Measurements from ENCODE around the gene C2CD2.
A peak's percentile ranks its signal among the peaks of the same experiment; 100 is the strongest.
"Not testable (repeated sequence)": the region's sequence is repeated elsewhere in the genome, so short reads cannot be mapped to it uniquely, and the experiment has no call there.

C2CD2 gene

GRCh38 chr21:41960386-41960785 lies 6.6 kb upstream of the C2CD2 start:
- no peak for TF ChIP-seq CTCF (IDR thresholded peaks at IDR 0.05)
- Mint-ChIP-seq H3K4me3 (no peak overlapping the region), H3K36me3 (ENCODE audit: low read depth) (no peaks in the 10 kb centered on the region), H3K9me3 (no peaks in the 10 kb centered on the region), H3K27ac (peak overlapping the region; percentile 30), H3K27me3 (ENCODE audit: low read depth, poor library complexity) (peaks cover 25% of the 10 kb centered on the region), H3K4me1 (peaks cover 65% of the 10 kb centered on the region)
- DNase-seq, result no peak

- H3K36me3 Mint-ChIP-seq (ENCODE audit: low read depth); H3K4me3 Mint-ChIP-seq; H3K27ac Mint-ChIP-seq; DNase-seq; H3K9me3 Mint-ChIP-seq: not testable (repeated sequence)
- Mint-ChIP-seq H3K4me1 (peaks cover 65% of the 10 kb centered on the region), H3K27me3 (ENCODE audit: low read depth, poor library complexity) (peaks cover 21% of the 10 kb centered on the region)
Measured at GRCh38 chr21:41959697-41960096, 5.9 kb upstream of the C2CD2 start.

- no peak for TF ChIP-seq CTCF (IDR thresholded peaks at IDR 0.05)
Measured at GRCh38 chr21:41958886-41959563, 5.2 kb upstream of the C2CD2 start.

GRCh38 chr21:41957991-41958766 lies 4.4 kb upstream of the C2CD2 start:
- peaks cover 62% of the 10 kb centered on the region for H3K4me1 Mint-ChIP-seq

More at GRCh38 chr21:41958886-41959563, 5.2 kb upstream of the C2CD2 start:
- DNase-seq, result no peak
- Mint-ChIP-seq H3K27me3 (ENCODE audit: low read depth, poor library complexity) (peaks cover 20% of the 10 kb centered on the region), H3K36me3 (ENCODE audit: low read depth) (no peaks in the 10 kb centered on the region), H3K4me1 (peaks cover 64% of the 10 kb centered on the region), H3K4me3 (no peak overlapping the region), H3K9me3 (no peaks in the 10 kb centered on the region), H3K27ac (no peak overlapping the region)

GRCh38 chr21:41956926-41957729 lies 3.3 kb upstream of the C2CD2 start:
- H3K36me3 Mint-ChIP-seq (ENCODE audit: low read depth), result no peaks in the 10 kb centered on the region
- no peaks in the 10 kb centered on the region for H3K9me3 Mint-ChIP-seq
- no peak overlapping the region for H3K4me3 Mint-ChIP-seq
- DNase-seq, result no peak
- no peak overlapping the region for H3K27ac Mint-ChIP-seq
- peaks cover 66% of the 10 kb centered on the region for H3K4me1 Mint-ChIP-seq
- peaks cover 20% of the 10 kb centered on the region for H3K27me3 Mint-ChIP-seq (ENCODE audit: low read depth, poor library complexity)
- TF ChIP-seq CTCF (IDR thresholded peaks at IDR 0.05), result no peak

More at GRCh38 chr21:41957991-41958766, 4.4 kb upstream of the C2CD2 start:
- no peak for TF ChIP-seq CTCF (IDR thresholded peaks at IDR 0.05)
- DNase-seq, result no peak
- Mint-ChIP-seq H3K27me3 (ENCODE audit: low read depth, poor library complexity) (peaks cover 20% of the 10 kb centered on the region), H3K27ac (no peak overlapping the region), H3K9me3 (no peaks in the 10 kb centered on the region), H3K4me3 (no peak overlapping the region), H3K36me3 (ENCODE audit: low read depth) (no peaks in the 10 kb centered on the region)

- H3K9me3 Mint-ChIP-seq, result no peaks in the 10 kb centered on the region
- DNase-seq, result no peak
- H3K36me3 Mint-ChIP-seq (ENCODE audit: low read depth), result no peaks in the 10 kb centered on the region
- H3K27me3 Mint-ChIP-seq (ENCODE audit: low read depth, poor library complexity), result peaks cover 35% of the 10 kb centered on the region
- peaks cover 67% of the 10 kb centered on the region for H3K4me1 Mint-ChIP-seq
- no peak for TF ChIP-seq CTCF (IDR thresholded peaks at IDR 0.05)
- H3K27ac Mint-ChIP-seq, result peak overlapping the region; percentile 34
- peak overlapping the region; percentile 28 for H3K4me3 Mint-ChIP-seq
Measured at GRCh38 chr21:41955516-41955915, 1.7 kb upstream of the C2CD2 start.
